H1 (cell line): ENCODE results near the gene DNAH1. TPM values are rescaled to one million over a fixed set of nuclear protein-coding genes. Genes with fewer than 3 reads are reported as not detected.
A peak's percentile ranks its signal among the peaks of the same experiment; 100 is the strongest.

Source experiments
- CTCF ChIA-PET: fragments of 300-600 bp; sonication (Branson Sonifier 250); formaldehyde crosslinking; loops from one replicate; lab custom pipeline; 2021; ENCODE audit not compliant: partially characterized antibody; lab: Charles Lee
- POLR2A ChIA-PET: fragments of 300-600 bp; sonication (Branson Sonifier 250); formaldehyde crosslinking; loops from one replicate; lab custom pipeline; 2021; ENCODE audit warnings: inconsistent platforms; ENCODE audit not compliant: partially characterized antibody; lab: Charles Lee
- DNase-seq, 2 experiments: peaks; one replicate each; pipeline versions ENCODE4 v3.0.0 to v3.0.0-alpha.2; 2010 to 2022; ENCODE audit warnings: low spot score in 2 of 2, low read depth in 1 of 2, mixed read lengths in 1 of 2
- FAIRE-seq: peaks from 2 replicates; lab custom pipeline; 2011; peaks lifted over from hg19 to GRCh38; lab: Jason Lieb, UNC
- H2AFZ ChIP-seq: 2 replicates; pipeline ENCODE4 v1.8.1; 2012; ENCODE audit warnings: low read length, inconsistent platforms
- H2AK5ac ChIP-seq: 2 replicates; pipeline ENCODE4 v1.6.1; 2013; ENCODE audit warnings: low read depth, low read length
- H2BK120ac ChIP-seq: replicated peaks from 2 replicates; pipeline ENCODE3; 2013; ENCODE audit warnings: low read depth, low read length, inconsistent platforms
- H2BK12ac ChIP-seq: 2 replicates; pipeline ENCODE4 v1.6.1; 2013; ENCODE audit warnings: low read depth, low read length
- H2BK15ac ChIP-seq: 2 replicates; pipeline ENCODE4 v1.6.1; 2013; ENCODE audit warnings: low read length
- H2BK20ac ChIP-seq: 2 replicates; pipeline ENCODE4 v1.6.1; 2013; ENCODE audit warnings: low read length
- H2BK5ac ChIP-seq: 2 replicates; pipeline ENCODE4 v1.6.1; 2013; ENCODE audit warnings: low read depth, low read length
- H3K14ac ChIP-seq: 2 replicates; pipeline ENCODE4 v1.6.1; 2013; ENCODE audit warnings: inconsistent platforms; ENCODE audit not compliant: insufficient read length
- H3K18ac ChIP-seq: 2 replicates; pipeline ENCODE4 v1.6.1; 2013; ENCODE audit warnings: low read length; ENCODE audit errors: extremely low read depth
- H3K23ac ChIP-seq: 2 replicates; pipeline ENCODE4 v1.6.1; 2013; ENCODE audit warnings: inconsistent platforms; ENCODE audit not compliant: insufficient read length
- H3K23me2 ChIP-seq: 2 replicates; pipeline ENCODE4 v1.6.1; 2013; ENCODE audit warnings: low read depth, low read length
- H3K27ac ChIP-seq: 2 replicates; pipeline ENCODE4 v1.6.1; 2011; ENCODE audit warnings: low read depth, low read length, inconsistent platforms
- H3K27me3 ChIP-seq, 4 experiments: replicated peaks in 1 of 4; 1 replicate in 1 of 4; 2 replicates in 3 of 4; pipeline versions ENCODE4 v1.6.1 to v1.8.1; 2011 to 2013; ENCODE audit warnings: low read length in 3 of 4, mild to moderate bottlenecking in 3 of 4, inconsistent platforms in 2 of 4, mixed read lengths in 2 of 4, moderate library complexity in 1 of 4; ENCODE audit not compliant: control insufficient read depth in 3 of 4, insufficient read depth in 3 of 4; ENCODE audit errors: extremely low read depth in 1 of 4
- H3K36me3 ChIP-seq, 4 experiments: 2 replicates each; pipeline versions ENCODE4 v1.6.1 to v1.8.1; 2011 to 2013; ENCODE audit warnings: mild to moderate bottlenecking in 4 of 4, low read length in 3 of 4, moderate library complexity in 2 of 4, control low read depth in 1 of 4, inconsistent platforms in 1 of 4; ENCODE audit not compliant: insufficient read depth in 4 of 4, control insufficient read depth in 2 of 4
- H3K4ac ChIP-seq: replicated peaks from 2 replicates; pipeline ENCODE3; 2013; ENCODE audit warnings: low read length, low read depth, mixed read lengths, inconsistent platforms; ENCODE audit not compliant: insufficient read length
- H3K4me1 ChIP-seq, 4 experiments: replicated peaks in 1 of 4; 1 replicate in 1 of 4; 2 replicates in 3 of 4; pipeline versions ENCODE4 v1.6.1 to v1.8.1; 2011 to 2013; ENCODE audit warnings: low read length in 3 of 4, inconsistent platforms in 2 of 4, mixed read lengths in 1 of 4; ENCODE audit not compliant: insufficient read depth in 4 of 4, control insufficient read depth in 3 of 4
- H3K4me2 ChIP-seq, 2 experiments: 2 replicates each; pipeline versions ENCODE4 v1.6.1 to v1.8.1; 2011 to 2013; ENCODE audit warnings: low read depth in 2 of 2, low read length in 2 of 2, control low read depth in 1 of 2, inconsistent platforms in 1 of 2, mild to moderate bottlenecking in 1 of 2; ENCODE audit not compliant: insufficient read depth in 1 of 2
- H3K4me3 ChIP-seq, 4 experiments: fragments of 200-600, 300-600 bp in 1 of 4; sonication (generic), shearing (Covaris generic), sonication (Bioruptor Twin) in 1 of 4; 2 replicates each; pipeline versions ENCODE4 v1.5.1 to v1.8.1; 2011 to 2016; ENCODE audit warnings: low read length in 4 of 4, low read depth in 3 of 4, control low read depth in 2 of 4, inconsistent platforms in 2 of 4, mild to moderate bottlenecking in 2 of 4, mixed read lengths in 1 of 4, moderate library complexity in 1 of 4; ENCODE audit not compliant: insufficient read depth in 2 of 4; ENCODE audit errors: extremely low read depth in 1 of 4
- H3K56ac ChIP-seq: replicated peaks from 2 replicates; pipeline ENCODE3; 2013; ENCODE audit warnings: low read depth, mild to moderate bottlenecking, mixed read lengths, low read length, inconsistent platforms; ENCODE audit not compliant: insufficient read length
- H3K79me1 ChIP-seq: 2 replicates; pipeline ENCODE4 v1.6.1; 2013; ENCODE audit warnings: low read depth, low read length, control low read depth
- H3K79me2 ChIP-seq, 2 experiments: 2 replicates each; pipeline versions ENCODE4 v1.6.1 to v1.8.1; 2012 to 2013; ENCODE audit warnings: low read length in 2 of 2, mild to moderate bottlenecking in 2 of 2, inconsistent platforms in 1 of 2; ENCODE audit not compliant: insufficient read depth in 2 of 2, control insufficient read depth in 1 of 2
- H3K9ac ChIP-seq, 4 experiments: replicated peaks in 1 of 4; 1 replicate in 1 of 4; 2 replicates in 3 of 4; pipeline versions ENCODE4 v1.6.1 to v1.8.1; 2011 to 2013; ENCODE audit warnings: low read depth in 3 of 4, low read length in 3 of 4, control low read depth in 2 of 4, mild to moderate bottlenecking in 2 of 4, moderate library complexity in 2 of 4, inconsistent platforms in 1 of 4; ENCODE audit errors: extremely low read depth in 1 of 4
- H3K9me3 ChIP-seq, 2 experiments: 2 replicates each; pipeline versions ENCODE4 v1.6.1 to v1.8.1; 2012 to 2013; ENCODE audit warnings: mild to moderate bottlenecking in 2 of 2, moderate library complexity in 2 of 2, control low read depth in 1 of 2, inconsistent platforms in 1 of 2, low read depth in 1 of 2, low read length in 1 of 2, mixed read lengths in 1 of 2; ENCODE audit not compliant: insufficient read depth in 2 of 2
- H4K20me1 ChIP-seq, 2 experiments: replicated peaks in 1 of 2; 2 replicates each; pipeline versions ENCODE3 to v1.8.1; 2011 to 2013; ENCODE audit warnings: inconsistent platforms in 2 of 2, low read length in 2 of 2, mild to moderate bottlenecking in 1 of 2; ENCODE audit not compliant: insufficient read depth in 2 of 2, control insufficient read depth in 1 of 2
- H4K5ac ChIP-seq: 2 replicates; pipeline ENCODE4 v1.6.1; 2013; ENCODE audit warnings: low read length, low read depth, mixed read lengths, inconsistent platforms; ENCODE audit not compliant: insufficient read length
- H4K8ac ChIP-seq: 2 replicates; pipeline ENCODE4 v1.8.0; 2013; ENCODE audit warnings: mild to moderate bottlenecking, moderate library complexity, low read length, inconsistent platforms; ENCODE audit not compliant: insufficient read depth; ENCODE audit errors: extremely low read depth
- H4K91ac ChIP-seq: replicated peaks from 2 replicates; pipeline ENCODE3; 2013; ENCODE audit warnings: low read length, mixed read lengths, inconsistent platforms; ENCODE audit not compliant: insufficient read length
- PHF8 ChIP-seq: fragments of 200-600 bp; sonication (generic); conservative IDR thresholded peaks from 2 replicates; pipeline ENCODE4 v1.7.1; 2012; ENCODE audit warnings: low read depth, mild to moderate bottlenecking, inconsistent platforms, low read length, moderate library complexity
- WGBS, 2 experiments: shearing (Covaris generic) in 1 of 2; methylation state at CpG; one replicate each; pipeline versions ENCODE4 v1.1.6 to v1.1.7; 2013 to 2015; ENCODE audit warnings: low lambda C conversion rate in 2 of 2, mixed read lengths in 2 of 2, inconsistent platforms in 1 of 2, low coverage in 1 of 2, missing lambda C conversion rate in 1 of 2; ENCODE audit not compliant: insufficient replicate concordance in 2 of 2, insufficient coverage in 1 of 2, insufficient read length in 1 of 2; ENCODE audit errors: extremely low coverage in 1 of 2, missing lambda C conversion rate in 1 of 2; 5-methylcytosine and 5-hydroxymethylcytosine counted together
- long read RNA-seq, 2 experiments: library from RNA in 1 of 2; library from capped mRNA in 1 of 2; stranded (forward); transcript quantifications; one replicate each; pipeline ENCODE4 v2.0.0, GENCODE V29; 2021; ENCODE audit warnings: inconsistent platforms in 1 of 2
- polyA minus RNA-seq, 3 experiments: library from RNA; depleted of rRNA, polyadenylated mRNA; stranded (reverse); fragments of >200 nt; gene quantifications; 1 replicate in 2 of 3; 2 replicates in 1 of 3; pipeline ENCODE4 v1.2.3, GENCODE V29; 2011
- polyA plus RNA-seq, 7 experiments: library from polyadenylated mRNA; depleted of rRNA in 3 of 7; stranded (reverse) in 5 of 7; unstranded in 2 of 7; fragments of >200 nt in 5 of 7; fragments of 200-250 nt in 2 of 7; gene quantifications; 1 replicate in 5 of 7; 2 replicates in 1 of 7; 4 replicates in 1 of 7; pipeline versions ENCODE4 v1.2.1 to v1.2.3, GENCODE V29; 2011 to 2013; ENCODE audit warnings: missing spikeins in 2 of 7, mixed read lengths in 2 of 7
- total RNA-seq: library from RNA; stranded (reverse); fragmentation: NEBNext Ultra II Directional; extraction: Animal tissue kit (Norgen Biotek cat#: 25700); gene quantifications from 2 replicates; pipeline ENCODE4 v1.2.1, GENCODE V29; 2021

DNAH1 gene
- total RNA-seq (0.63 and 1.5 TPM in 2 replicates), polyA plus RNA-seq (2011; rRNA removed) (1.0 and 1.9 TPM in 2 replicates), polyA minus RNA-seq (2011; rRNA and poly(A)+ RNA removed) (4.0 and 4.2 TPM in 2 replicates)
- 1.1 TPM for polyA plus RNA-seq (2011; cell fraction: cytosol; rRNA removed)
- polyA plus RNA-seq (2011; cell fraction: nucleus; rRNA removed): 10.6 TPM
- 0.35 to 1.7 TPM (median 1.0 TPM) in 4 replicates for polyA plus RNA-seq (2012, experiment 1 of 2)
- 0.13 TPM for polyA plus RNA-seq (2012, experiment 2 of 2)
- polyA plus RNA-seq (2013, experiment 1 of 2): 0.22 TPM
- 0.20 TPM for polyA plus RNA-seq (2013, experiment 2 of 2)
- polyA minus RNA-seq (2011; cell fraction: cytosol; rRNA and poly(A)+ RNA removed): 2.2 TPM
- polyA minus RNA-seq (2011; cell fraction: nucleus; rRNA and poly(A)+ RNA removed): 6.1 TPM
- long read RNA-seq, experiment 1: 0 reads
- long read RNA-seq, experiment 2: 0 reads

DNA sequence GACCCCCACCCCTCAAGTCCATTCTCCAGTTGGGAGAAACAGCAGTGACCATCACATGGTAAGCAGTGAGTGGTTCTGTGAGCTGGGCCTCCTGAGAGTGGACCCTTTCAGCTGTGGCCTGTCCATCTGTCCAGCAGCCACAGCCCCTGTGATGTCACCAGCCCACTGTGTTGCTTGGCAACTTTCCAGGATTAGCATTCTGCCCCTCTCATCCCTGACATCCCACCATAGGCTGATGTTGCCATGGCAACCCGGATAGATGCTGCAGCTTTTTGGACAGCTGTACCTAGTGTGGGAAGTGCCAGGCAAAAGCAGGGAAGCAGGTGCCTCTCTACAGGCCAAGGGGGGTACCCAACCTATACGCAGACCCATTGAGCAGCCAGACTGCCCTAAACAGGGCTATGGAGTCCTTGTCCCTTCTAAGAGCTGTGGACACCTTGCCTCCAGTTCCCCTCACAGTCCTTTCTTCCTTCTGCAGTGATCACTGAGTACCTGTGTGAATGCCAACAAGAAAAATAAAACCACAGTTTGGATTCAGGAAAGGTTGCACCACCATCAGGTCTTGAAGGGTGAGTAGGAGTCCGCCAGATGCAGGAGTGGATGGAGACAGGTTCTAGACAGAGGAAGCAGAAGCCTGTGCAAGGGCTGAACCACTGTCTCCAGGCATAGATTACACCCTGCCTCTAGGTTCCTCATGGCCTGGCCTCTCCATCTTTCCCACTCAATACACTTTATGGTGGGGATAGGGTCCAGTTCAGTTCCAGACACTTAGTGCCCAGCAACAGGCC lies at the start of gene DNAH1:
Gene DNAH1, plus strand, starts transcription at position 343 of the 788 bp plus-strand sequence. CDS start 6,124 bp downstream, outside the sequence.
- TF ChIP-seq PHF8: no peak
- Histone ChIP-seq H2BK12ac (no peak within 1 kb of the TSS), H3K23me2 (peaks cover 4% of the 10 kb centered on the region; the same call in 1 of the 2 replicates), H2AK5ac (peak within 1 kb of the TSS; percentile 24; the same call in 1 of the 2 replicates), H2BK5ac (0 out of 2 replicates have a peak within 1 kb of the TSS, but pooled peaks have one; percentile 40), H4K8ac (peak within 1 kb of the TSS; percentile 36), H2BK120ac (no peak within 1 kb of the TSS), H3K79me2 (no peaks in the 10 kb centered on the region), H3K27me3 (peaks cover 0 to 14% (median 10%) of the 10 kb centered on the region in 4 experiments; a peak in 4 of 7 replicates), H3K4me2 (peak within 1 kb of the TSS; percentile 78 to 88), H3K4me3 (peak within 1 kb of the TSS; percentile 39 to 62 (median 48); a peak in 6 of 8 replicates), H2BK20ac (no peak within 1 kb of the TSS), H3K36me3 (no peaks in the 10 kb centered on the region), H4K91ac (no peak within 1 kb of the TSS), H3K9me3 (no peaks in the 10 kb centered on the region), H4K20me1 (no peaks in the 10 kb centered on the region), H3K14ac (no peak within 1 kb of the TSS), H3K23ac (no peak within 1 kb of the TSS), H3K4me1 (peaks cover 0 to 3% (median 3%) of the 10 kb centered on the region in 4 experiments; a peak in 5 of 7 replicates), H3K79me1 (no peaks in the 10 kb centered on the region), H4K5ac (no peak within 1 kb of the TSS), H3K4ac (no peak within 1 kb of the TSS), H3K27ac (no peak within 1 kb of the TSS), H3K18ac (no peak within 1 kb of the TSS; the same call in 1 of the 2 replicates), H3K9ac (no peak within 1 kb of the TSS), H3K56ac (no peak within 1 kb of the TSS), H2AFZ (no peak within 1 kb of the TSS), H2BK15ac (no peak within 1 kb of the TSS)
- DNase-seq (no peak), FAIRE-seq (no peak)
- ChIA-PET CTCF (interaction anchor here (1.0 to 5.1 kb wide), 5 partner anchors 15 to 81 kb away, joined by 3 to 27 read pairs (median 5); no protein-coding TSS in a partner anchor), POLR2A (no interaction called here)
- 93% methylated on average over 3 of the region's 3 CpGs; no CpG with 5 or more reads in 1 of the 2 experiments for WGBS, 2 experiments
